SK-N-SH treated with all-trans-retinoic acid at 6 μM for 48 hours (cell line): ENCODE measurements around the gene UFL1.

ENCODE experiments used
- CREB5 ChIP-seq: fragments of 250-450 bp; sonication (Bioruptor Pico); IDR thresholded peaks from 2 replicates; pipeline ENCODE4 v1.5.1; 2020; ENCODE audit warnings: low read depth, mild to moderate bottlenecking, moderate library complexity
- CSDC2 ChIP-seq: fragments of 250-450 bp; sonication (Bioruptor Pico); IDR thresholded peaks from 2 replicates; pipeline ENCODE4 v1.5.0; 2020; ENCODE audit warnings: mild to moderate bottlenecking, moderate library complexity
- CSRNP3 ChIP-seq: fragments of 250-450 bp; sonication (Bioruptor Pico); IDR thresholded peaks from 2 replicates; pipeline ENCODE4 v1.5.1; 2021; ENCODE audit warnings: mild to moderate bottlenecking, moderate library complexity
- GLIS3 ChIP-seq: fragments of 250-450 bp; sonication (Bioruptor Pico); IDR thresholded peaks from 2 replicates; pipeline ENCODE4 v1.5.0; 2020; ENCODE audit warnings: mild to moderate bottlenecking, moderate library complexity
- PATZ1 ChIP-seq: fragments of 250-450 bp; sonication (Bioruptor Pico); IDR thresholded peaks from 2 replicates; pipeline ENCODE4 v1.8.0; 2020; ENCODE audit warnings: mild to moderate bottlenecking, moderate library complexity, borderline replicate concordance
- POU6F1 ChIP-seq: fragments of 250-450 bp; sonication (Bioruptor Pico); IDR thresholded peaks from 2 replicates; pipeline ENCODE4 v1.8.0; 2021; ENCODE audit warnings: low read depth, mild to moderate bottlenecking, moderate library complexity, borderline replicate concordance
- TOX ChIP-seq: fragments of 250-450 bp; sonication (Bioruptor Pico); IDR thresholded peaks from 2 replicates; pipeline ENCODE4 v1.8.0; 2021; ENCODE audit warnings: mild to moderate bottlenecking, moderate library complexity, borderline replicate concordance
- ZFP30 ChIP-seq: fragments of 450-650 bp; formaldehyde crosslinking; IDR thresholded peaks from 2 replicates; pipeline ENCODE4 v1.5.0; 2022; ENCODE audit warnings: mild to moderate bottlenecking, moderate library complexity
- ZNF70 ChIP-seq: fragments of 450-650 bp; formaldehyde crosslinking; IDR thresholded peaks from 2 replicates; pipeline ENCODE4 v1.5.0; 2020; ENCODE audit warnings: mild to moderate bottlenecking, moderate library complexity

- no peak for TF ChIP-seq TOX (CRISPR knock-in tag)
- no peak for TF ChIP-seq ZNF70 (CRISPR knock-in tag)
- TF ChIP-seq CSDC2 (CRISPR knock-in tag) = no peak
- TF ChIP-seq ZFP30 (CRISPR knock-in tag) = no peak
- no peak; the same call in 1 of the 2 replicates for TF ChIP-seq PATZ1 (CRISPR knock-in tag)
- no peak for TF ChIP-seq POU6F1 (CRISPR knock-in tag)
- no peak for TF ChIP-seq GLIS3 (CRISPR knock-in tag)
- no peak for TF ChIP-seq CSRNP3 (CRISPR knock-in tag)
- TF ChIP-seq CREB5 (CRISPR knock-in tag) = no peak
Measured at GRCh38 chr6:96521306-96521643, 331 bp upstream of the UFL1 start.
